ENCODE measurements around the gene MECP2.
A peak's percentile ranks its signal among the peaks of the same experiment; 100 is the strongest.

MECP2 gene

GRCh38 chrX:154015581-154016264, 81.8 kb downstream of the MECP2 start:
- no peak for DNase-seq (ENCODE audit: low read depth)
- no peak overlapping the region for H3K4me3 ChIP-seq (ENCODE audit: low read length)
- TF ChIP-seq CTCF (IDR thresholded peaks at IDR 0.05; ENCODE audit: insufficient read depth, low read depth, low read length, missing control alignments): no peak

- no peak for TF ChIP-seq CTCF (IDR thresholded peaks at IDR 0.05; ENCODE audit: insufficient read depth, low read depth, low read length, missing control alignments)
- no peak overlapping the region for H3K4me3 ChIP-seq (ENCODE audit: low read length)
- DNase-seq (ENCODE audit: low read depth): no peak
Measured at GRCh38 chrX:154014429-154015380, 82.8 kb downstream of the MECP2 start.

GRCh38 chrX:154013614-154014360, 83.7 kb downstream of the MECP2 start:
- TF ChIP-seq CTCF (IDR thresholded peaks at IDR 0.05; ENCODE audit: insufficient read depth, low read depth, low read length, missing control alignments): peak; percentile 77
- no peak overlapping the region for H3K4me3 ChIP-seq (ENCODE audit: low read length)
- no peak for DNase-seq (ENCODE audit: low read depth)

- no peak for TF ChIP-seq CTCF (IDR thresholded peaks at IDR 0.05; ENCODE audit: insufficient read depth, low read depth, low read length, missing control alignments)
- no peak overlapping the region for H3K4me3 ChIP-seq (ENCODE audit: low read length)
- no peak for DNase-seq (ENCODE audit: low read depth)
Measured at GRCh38 chrX:154013001-154013421, 84.5 kb downstream of the MECP2 start.

GRCh38 chrX:154012336-154012991, 85.1 kb downstream of the MECP2 start:
- no peak overlapping the region for H3K4me3 ChIP-seq (ENCODE audit: low read length)
- no peak for TF ChIP-seq CTCF (IDR thresholded peaks at IDR 0.05; ENCODE audit: insufficient read depth, low read depth, low read length, missing control alignments)
- no peak for DNase-seq (ENCODE audit: low read depth)

All from epithelial cell of esophagus (primary cell).